LNCAP (cell line): ENCODE measurements around the gene LSR.

Experiments
- CTCF ChIP-seq: fragments of 450-650 bp; IDR thresholded peaks from 2 replicates; pipeline ENCODE4 v1.5.1; 2017; ENCODE audit warnings: mild to moderate bottlenecking

The LSR gene

GRCh38 chr19:35293808-35294207 is 45.0 kb downstream of the LSR start:
- no peak for TF ChIP-seq CTCF

- no peak for TF ChIP-seq CTCF
These were observed 45.5 kb downstream of the LSR start for GRCh38 chr19:35294328-35294727.

- no peak for TF ChIP-seq CTCF
These were observed 46.3 kb downstream of the LSR start for GRCh38 chr19:35294859-35295791.

GRCh38 chr19:35295792-35296462 is 47.1 kb downstream of the LSR start:
- TF ChIP-seq CTCF = no peak

- no peak for TF ChIP-seq CTCF
These were observed 48.1 kb downstream of the LSR start for GRCh38 chr19:35296644-35297514.

GRCh38 chr19:35297515-35297848 is 48.7 kb downstream of the LSR start:
- no peak for TF ChIP-seq CTCF

GRCh38 chr19:35297922-35298321 is 49.1 kb downstream of the LSR start:
- no peak for TF ChIP-seq CTCF
